ENCODE measurements around the gene VPS29. TPM values are rescaled to one million over a fixed set of nuclear protein-coding genes. Genes with fewer than 3 reads are reported as not detected.

VPS29 gene
- total RNA-seq, result 10 to 100 TPM; 39.2 to 62.0 TPM

- intact Hi-C loops (cut with DNase I), result no loop called here
- peak; percentile 97 to 98 (median 98) for DNase-seq
- Histone ChIP-seq H3K27ac (peak within 1 kb of the TSS; percentile 78 to 94 (median 84)), H3K9me3 (no peaks in the 10 kb centered on the region), H3K4me1 (peaks cover 27% of the 10 kb centered on the region), H3K36me3 (replicated peaks in 1 of 2; ENCODE audit: insufficient read depth in 1 of 2, low read depth in 2 of 2) (no peaks in the 10 kb centered on the region), H3K4me3 (peak within 1 kb of the TSS; percentile 79 to 93), H3K27me3 (no peaks in the 10 kb centered on the region)
- TF ChIP-seq POLR2A (IDR thresholded peaks at IDR 0.05) (peak; percentile 80 to 96 (median 93)), CTCF (IDR thresholded peaks at IDR 0.05) (peak in 1 of 7 experiments; percentile 5)
- peak; percentile 100 for ATAC-seq
- 7 to 8% methylated on average over 54 to 59 of the region's 61 CpGs for WGBS, 2 donors
These were observed at the start of gene VPS29, which contains the start of gene RAD9B for GRCh38 chr12:110501752-110502738. VPS29 (minus strand) TSS chr12:110502111; CDS start chr12:110502051, 60 bp downstream. RAD9B (plus strand) TSS chr12:110502331; CDS start chr12:110502338, 7 bp downstream.

GRCh38 chr12:110550981-110551380 is 49.1 kb upstream of the VPS29 start:
- WGBS, 2 donors, result 77 to 83% methylated on average over 4 of the region's 4 CpGs
- TF ChIP-seq CTCF (IDR thresholded peaks at IDR 0.05) (no peak), POLR2A (IDR thresholded peaks at IDR 0.05) (no peak)
- Histone ChIP-seq H3K4me3 (no peak overlapping the region), H3K4me1 (peaks cover 10% of the 10 kb centered on the region), H3K27me3 (no peaks in the 10 kb centered on the region), H3K9me3 (no peaks in the 10 kb centered on the region), H3K27ac (no peak overlapping the region), H3K36me3 (replicated peaks in 1 of 2; ENCODE audit: insufficient read depth in 1 of 2, low read depth in 2 of 2) (peaks cover 0 to 4% of the 10 kb centered on the region in 2 donors)
- no peak for ATAC-seq
- DNase-seq, result no peak
- intact Hi-C loops (cut with DNase I), result no loop called here

DNA sequence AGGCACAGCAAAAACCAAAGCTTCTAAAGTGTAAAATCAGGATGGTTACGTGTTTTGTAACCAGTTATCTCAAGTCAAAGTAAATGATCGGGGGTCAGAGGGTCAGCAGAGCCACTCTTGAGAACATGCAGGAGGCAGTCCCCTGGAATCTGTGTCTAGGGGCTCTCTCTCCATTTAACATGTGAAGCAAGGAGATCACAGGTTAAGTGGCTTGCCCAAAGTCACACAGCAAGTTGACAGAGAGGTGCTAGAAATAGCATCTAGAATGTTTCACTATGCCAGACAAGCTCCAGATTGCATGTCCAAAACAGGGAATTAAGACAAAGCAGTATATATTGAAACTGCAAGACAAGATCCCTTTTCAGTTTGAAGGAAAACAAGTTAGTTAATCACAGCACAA is 47.8 kb upstream of the VPS29 start:
- ATAC-seq (no peak), DNase-seq (no peak)
- TF ChIP-seq CTCF (IDR thresholded peaks at IDR 0.05) (no peak), POLR2A (IDR thresholded peaks at IDR 0.05) (no peak)
- intact Hi-C loops (cut with DNase I), result no loop called here
- peaks cover 9% of the 10 kb centered on the region for H3K4me1 ChIP-seq
- H3K4me3 ChIP-seq, result no peak overlapping the region
- H3K9me3 ChIP-seq, result no peaks in the 10 kb centered on the region
- H3K27me3 ChIP-seq, result no peaks in the 10 kb centered on the region
- 75 to 83% methylated on average over 2 of the region's 2 CpGs for WGBS, 2 donors
- H3K36me3 ChIP-seq (replicated peaks in 1 of 2; ENCODE audit: insufficient read depth in 1 of 2, low read depth in 2 of 2), result peaks cover 0 to 4% of the 10 kb centered on the region in 2 donors
- H3K27ac ChIP-seq, result no peak overlapping the region

- no peak overlapping the region for H3K4me3 ChIP-seq
- ATAC-seq (no peak), DNase-seq (no peak)
- no peak overlapping the region for H3K27ac ChIP-seq
- TF ChIP-seq POLR2A (IDR thresholded peaks at IDR 0.05) (no peak), CTCF (IDR thresholded peaks at IDR 0.05) (no peak)
- no peaks in the 10 kb centered on the region for H3K27me3 ChIP-seq
- WGBS, 2 donors, result 85 to 86% methylated on average over 7 of the region's 7 CpGs
- H3K9me3 ChIP-seq, result no peaks in the 10 kb centered on the region
- H3K36me3 ChIP-seq (replicated peaks in 1 of 2; ENCODE audit: insufficient read depth in 1 of 2, low read depth in 2 of 2), result peaks cover 0 to 4% of the 10 kb centered on the region in 2 donors
- peaks cover 20% of the 10 kb centered on the region for H3K4me1 ChIP-seq
- intact Hi-C loops (cut with DNase I), result no loop called here
These were observed 46.8 kb upstream of the VPS29 start for GRCh38 chr12:110548678-110549077.
